ENCODE data around the gene C1QTNF8.

The C1QTNF8 gene

GRCh38 chr16:1127101-1127500 lies 31.1 kb upstream of the C1QTNF8 start:
- no peak for DNase-seq

GRCh38 chr16:1126586-1126985 lies 30.5 kb upstream of the C1QTNF8 start:
- DNase-seq, result no peak

DNA sequence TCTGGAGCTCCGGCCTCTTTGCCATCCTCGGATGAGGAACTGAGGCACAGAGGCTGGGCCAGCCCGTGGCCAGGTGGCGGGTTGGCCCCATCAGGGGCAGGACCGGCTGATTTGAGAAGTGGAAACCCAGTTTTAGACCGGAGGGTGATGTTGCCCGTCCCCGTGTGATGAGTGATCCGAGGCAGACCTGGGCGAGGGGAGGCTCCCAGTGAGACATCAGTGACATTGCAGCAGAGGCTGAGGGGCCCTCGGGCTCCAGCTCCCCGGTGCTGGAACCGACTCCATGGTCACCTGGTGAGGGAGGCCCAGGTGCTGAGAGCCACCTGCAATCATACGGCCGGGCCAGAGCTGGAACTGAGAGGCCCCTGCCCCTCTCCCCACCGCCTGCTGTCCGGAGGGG lies 30.0 kb upstream of the C1QTNF8 start:
- DNase-seq, result no peak

- DNase-seq, result peak; percentile 63
Measured at GRCh38 chr16:1125471-1125870, 29.4 kb upstream of the C1QTNF8 start.

GRCh38 chr16:1124795-1125194 lies 28.8 kb upstream of the C1QTNF8 start:
- DNase-seq, result no peak

DNA sequence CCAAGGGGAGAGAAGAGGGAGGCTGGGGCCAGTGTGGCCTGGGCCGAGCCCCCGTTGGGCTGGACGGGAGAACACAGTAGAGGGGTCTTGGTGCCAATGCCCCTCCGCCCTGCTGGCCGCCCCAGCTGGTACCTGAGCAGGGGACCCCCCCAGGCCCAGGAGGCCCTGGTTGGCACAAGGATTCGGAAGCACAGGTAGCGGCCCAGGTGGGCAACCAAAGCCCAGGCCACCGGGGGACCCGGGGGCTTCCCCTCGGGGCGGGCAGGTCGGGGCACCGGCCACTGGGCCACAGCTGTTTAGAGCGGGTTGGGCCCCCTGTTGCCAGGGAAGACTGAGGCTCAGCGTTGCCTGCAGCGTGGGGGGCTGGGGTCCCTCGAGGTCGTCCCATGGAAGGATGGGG lies 28.2 kb upstream of the C1QTNF8 start:
- no peak for DNase-seq

DNA sequence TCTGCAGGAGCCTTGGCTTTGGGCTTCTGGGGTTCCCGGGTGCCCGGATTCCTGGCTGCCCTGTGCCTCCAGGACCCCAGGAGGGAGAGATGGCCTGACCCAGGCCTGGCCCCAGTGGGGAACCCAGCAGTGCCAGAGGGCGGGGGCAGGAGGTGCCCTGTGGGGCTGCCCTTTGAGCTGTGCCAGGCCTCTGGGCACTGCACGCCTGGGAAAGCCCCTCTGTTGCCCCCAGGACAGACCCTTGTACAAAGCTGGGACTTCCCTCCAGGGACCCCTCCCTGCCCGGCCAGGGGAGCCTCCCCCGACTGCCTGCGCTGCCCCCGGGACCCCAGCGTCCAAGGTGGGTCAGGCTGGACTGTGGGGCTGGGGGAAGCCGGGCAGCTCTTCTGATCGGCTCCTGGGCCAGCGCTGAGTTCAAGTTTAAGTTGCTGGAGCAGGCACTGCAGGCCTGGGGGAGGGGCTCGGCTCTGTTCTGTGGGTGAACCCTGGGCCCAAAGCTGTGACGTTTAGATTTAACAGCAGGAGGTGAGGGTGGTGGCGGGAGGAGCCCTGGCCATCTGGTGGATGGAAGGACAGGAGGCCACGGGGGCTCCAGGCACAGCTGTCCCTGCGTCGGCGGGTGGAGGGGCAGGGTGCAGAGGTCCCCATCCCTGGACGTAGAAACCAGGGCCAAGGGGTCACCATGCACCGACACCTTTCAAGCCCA lies 27.6 kb upstream of the C1QTNF8 start:
- DNase-seq, result peak; percentile 51

- DNase-seq, result no peak
Measured at GRCh38 chr16:1122398-1122765, 26.3 kb upstream of the C1QTNF8 start.

- no peak for DNase-seq
Measured at GRCh38 chr16:1121601-1122397, 25.8 kb upstream of the C1QTNF8 start.

DNA sequence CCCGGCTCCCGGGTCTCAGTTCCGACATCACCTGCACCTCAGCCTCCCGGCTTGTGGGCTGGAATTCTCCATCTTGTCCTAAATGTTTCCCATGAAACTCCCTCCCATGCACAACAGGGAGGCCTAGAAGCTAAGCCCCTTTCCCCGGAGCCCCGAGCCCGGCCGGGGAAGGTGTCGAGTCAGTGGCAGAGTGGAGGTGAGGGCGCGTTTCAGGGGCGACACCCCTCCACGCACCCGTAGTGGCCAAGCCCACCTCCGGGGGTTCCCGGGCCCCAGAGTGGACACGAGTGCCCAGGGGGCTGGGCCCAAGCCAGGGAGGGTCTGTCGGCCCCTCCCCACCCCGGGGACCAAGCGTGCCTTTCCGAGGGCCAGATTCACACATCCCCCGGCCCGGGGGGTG lies 25.0 kb upstream of the C1QTNF8 start:
- DNase-seq, result no peak

GRCh38 chr16:1120577-1120941 lies 24.5 kb upstream of the C1QTNF8 start:
- DNase-seq, result no peak

- peak; percentile 48 for DNase-seq
Measured at GRCh38 chr16:1119766-1120576, 23.9 kb upstream of the C1QTNF8 start.

DNA sequence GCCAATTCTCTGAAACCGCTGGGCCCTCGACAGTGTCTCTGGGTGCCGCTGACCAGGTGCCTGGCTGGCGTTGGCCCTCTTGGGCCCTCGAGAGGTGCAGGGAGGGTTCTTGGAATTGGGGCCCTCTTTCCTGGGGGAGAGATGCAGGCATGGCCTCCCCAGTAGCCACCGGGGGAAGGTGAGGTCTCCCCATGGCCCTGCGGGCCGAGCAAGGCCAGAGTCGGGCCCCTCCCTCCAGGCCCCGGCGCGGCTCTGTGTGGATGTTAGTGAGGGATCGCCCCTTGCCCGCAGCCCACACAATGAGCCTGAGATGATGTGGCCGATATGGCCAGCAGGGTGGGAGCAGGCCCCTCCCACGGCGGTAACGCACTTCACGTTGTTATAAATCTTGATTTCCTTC lies 23.1 kb upstream of the C1QTNF8 start:
- no peak for DNase-seq

GRCh38 chr16:1117926-1118325 lies 21.9 kb upstream of the C1QTNF8 start:
- no peak for DNase-seq

DNA sequence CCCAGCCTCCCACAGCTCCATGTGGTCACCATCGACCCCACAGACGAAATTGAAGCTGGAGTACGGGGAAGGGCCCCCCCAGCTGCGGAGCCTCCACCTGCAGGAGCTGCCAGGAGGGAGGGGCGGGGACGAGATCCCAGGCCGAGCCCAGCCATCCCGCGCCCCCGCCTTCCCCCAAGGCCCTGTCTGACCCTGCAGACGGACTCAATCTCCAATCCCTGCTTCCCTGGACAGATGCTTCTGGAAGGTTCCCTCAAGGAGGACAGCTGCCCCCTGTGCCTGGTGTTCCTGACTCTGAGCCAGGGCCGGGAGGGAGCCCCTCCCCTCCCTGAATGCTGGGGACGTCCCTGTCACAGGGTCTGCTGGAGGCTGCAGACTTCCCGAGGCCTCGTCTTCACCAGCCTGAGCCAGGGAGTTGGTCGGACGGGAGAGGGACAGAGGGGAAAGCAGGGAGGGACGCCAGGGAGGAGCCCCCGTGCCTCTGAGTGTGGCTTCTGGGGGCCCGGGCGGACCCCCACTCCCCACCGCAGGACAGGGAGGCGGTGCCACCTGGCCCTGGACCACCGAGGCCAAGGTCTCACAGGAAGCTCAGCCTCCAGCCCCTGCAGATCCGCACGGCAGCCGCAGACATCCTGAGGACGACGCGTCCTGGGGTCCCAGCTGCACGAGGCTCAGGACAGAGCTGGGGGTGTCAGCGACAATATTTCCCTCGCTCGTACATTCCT lies 21.3 kb upstream of the C1QTNF8 start:
- DNase-seq, result no peak

GRCh38 chr16:1116693-1117077 lies 20.6 kb upstream of the C1QTNF8 start:
- no peak for DNase-seq

DNA sequence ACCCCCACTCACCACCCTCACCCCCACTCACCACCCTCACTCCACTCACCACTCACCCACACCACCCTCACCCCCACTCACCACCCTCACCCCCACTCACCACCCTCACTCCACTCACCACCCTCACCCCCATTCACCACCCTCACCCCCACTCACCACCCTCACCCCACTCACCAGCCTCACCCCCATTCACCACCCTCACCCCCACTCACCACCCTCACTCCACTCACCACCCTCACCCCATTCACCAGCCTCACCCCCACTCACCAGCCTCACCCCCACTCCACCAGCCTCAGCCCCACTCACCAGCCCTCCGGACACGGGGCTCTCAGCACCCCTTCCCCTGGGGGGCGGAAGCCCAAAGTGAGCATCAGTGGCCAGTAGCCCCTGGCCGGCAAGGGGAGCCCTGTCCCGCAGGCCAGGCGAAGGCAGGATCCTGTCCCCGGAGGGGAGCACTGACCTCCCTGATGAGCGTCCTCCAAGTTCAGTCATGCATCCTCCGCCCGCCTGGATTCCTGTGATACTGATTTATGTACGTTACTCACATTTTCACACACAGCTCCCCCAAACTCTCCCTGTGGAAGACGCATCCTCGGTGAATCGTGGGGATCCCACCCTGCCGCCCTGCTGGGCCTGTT lies 18.0 kb upstream of the C1QTNF8 start:
- no peak for DNase-seq

- DNase-seq, result no peak
Measured at GRCh38 chr16:1113489-1113888, 17.4 kb upstream of the C1QTNF8 start.

DNA sequence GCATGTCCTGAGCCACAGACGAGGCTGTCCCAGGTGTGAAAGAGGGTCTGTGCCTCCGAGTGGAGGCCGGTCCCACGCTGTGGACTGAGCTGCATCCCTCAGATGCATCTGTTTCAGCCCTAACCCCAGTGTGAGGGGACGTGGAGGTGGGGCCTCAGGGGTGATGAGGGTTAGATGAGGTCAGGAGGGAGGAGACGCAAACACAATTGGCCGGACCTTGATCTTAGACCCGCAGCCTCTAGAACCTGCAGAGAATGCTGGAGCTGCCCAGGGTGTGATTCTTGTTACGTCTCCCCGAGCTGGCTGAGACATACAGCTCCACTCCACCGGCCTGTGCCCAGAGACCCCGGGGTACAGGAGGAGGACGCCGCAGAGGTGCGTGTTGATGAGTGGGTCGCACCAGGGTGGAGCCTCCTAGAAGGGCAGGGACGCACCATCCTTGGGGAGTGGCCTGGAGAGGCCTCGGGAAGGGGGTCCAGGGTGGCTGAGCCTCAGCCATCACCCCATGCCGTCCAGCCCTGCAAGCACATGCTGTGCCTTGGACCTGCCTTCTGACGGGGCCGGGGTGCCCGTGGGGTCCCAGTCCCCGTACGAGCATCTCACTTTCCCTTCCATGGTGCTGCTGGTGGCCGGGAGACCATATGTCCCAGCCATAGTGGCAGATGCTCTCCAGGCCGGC lies 16.6 kb upstream of the C1QTNF8 start:
- no peak for DNase-seq

- DNase-seq, result no peak
Measured at GRCh38 chr16:1109648-1110047, 13.6 kb upstream of the C1QTNF8 start.

DNA sequence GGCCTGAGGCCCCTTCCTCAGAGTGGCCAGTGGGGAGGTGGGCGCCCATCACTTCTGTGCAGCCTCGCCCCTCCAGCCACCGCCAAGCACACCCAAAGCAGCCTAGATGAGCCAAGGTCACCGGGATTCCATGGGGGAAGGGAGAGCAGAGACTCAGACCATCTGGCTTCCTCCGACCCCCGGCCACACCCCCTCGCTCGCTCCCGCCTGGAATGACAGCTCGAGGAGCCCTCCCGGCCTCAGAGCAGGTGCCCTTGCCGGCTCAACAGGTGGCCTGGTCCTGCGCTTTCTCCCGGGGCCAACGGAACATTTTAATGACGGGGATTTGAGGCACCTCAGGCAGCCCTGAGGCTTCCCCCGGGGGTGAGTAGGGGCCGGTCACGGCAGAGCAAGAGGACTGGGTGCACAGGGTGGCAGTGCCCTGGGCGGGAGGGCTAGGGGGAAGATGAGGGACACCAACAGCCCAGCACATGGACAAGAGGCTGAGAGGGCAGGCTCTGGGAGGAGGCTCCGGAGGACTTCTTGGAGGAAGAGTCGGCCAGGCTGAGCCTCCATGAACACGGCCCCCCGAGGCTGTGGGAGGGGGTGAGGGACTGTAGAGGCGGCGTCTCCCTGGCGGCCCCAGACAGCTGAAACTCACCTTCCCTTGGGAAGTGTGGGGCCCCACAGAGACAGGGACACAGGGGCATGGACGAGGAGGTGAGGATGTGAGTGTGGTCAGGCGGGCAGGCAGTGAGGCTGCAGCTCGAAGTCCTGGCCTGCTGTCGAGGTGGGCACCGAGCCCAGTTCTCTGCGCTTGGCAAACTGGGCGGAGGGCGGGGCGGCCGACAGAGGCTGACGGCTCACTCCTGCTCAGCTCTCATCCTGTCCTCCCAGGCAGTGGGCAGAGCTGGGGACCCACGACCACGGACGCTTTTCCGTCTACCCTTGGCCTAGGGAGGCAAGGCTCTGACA lies 12.5 kb upstream of the C1QTNF8 start:
- peak; percentile 84 for DNase-seq
